HG03103 (cell line): ENCODE results near the gene DGKI.
"Not testable (repeated sequence)": the region's sequence is repeated elsewhere in the genome, so short reads cannot be mapped to it uniquely, and the experiment has no call there.

Experiments used
- ATAC-seq: cut with Tn5 transposase; IDR thresholded peaks from one replicate; pipeline ENCODE4 v1.9.1; 2021; ENCODE audit warnings: low read depth; ENCODE audit not compliant: unreplicated experiment

Gene DGKI

DNA sequence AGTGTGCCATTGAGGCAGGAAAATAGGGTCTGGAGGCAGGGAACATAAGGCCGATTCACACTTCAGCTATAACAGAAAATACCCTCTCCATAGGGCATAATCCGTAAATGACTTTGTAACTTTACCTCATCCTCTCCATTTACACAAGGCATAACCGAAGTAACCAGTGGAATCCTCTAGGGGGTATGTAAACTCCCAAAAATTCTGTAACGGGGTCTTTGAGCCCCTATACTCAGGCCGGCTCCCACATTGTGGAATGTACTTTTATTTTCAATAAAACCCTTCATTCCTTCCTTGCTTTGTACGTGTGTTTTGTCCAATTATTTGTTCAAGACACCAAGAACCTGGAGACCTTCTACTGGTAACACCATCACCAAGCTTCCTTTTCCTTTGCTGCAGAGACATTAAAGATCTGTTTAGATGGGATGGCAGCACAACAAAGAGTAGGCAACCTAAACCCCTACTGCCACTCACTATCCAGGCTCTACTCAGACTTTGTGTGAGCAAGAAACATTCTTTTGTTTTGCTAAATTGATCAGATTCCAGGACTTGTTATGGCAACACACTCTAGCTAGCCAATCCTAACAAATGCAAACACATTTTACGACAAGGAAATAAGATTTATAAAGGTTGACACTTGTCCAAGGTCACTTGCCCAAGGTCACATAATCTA, 99.3 kb downstream of the DGKI start:
- no peak for ATAC-seq

DNA sequence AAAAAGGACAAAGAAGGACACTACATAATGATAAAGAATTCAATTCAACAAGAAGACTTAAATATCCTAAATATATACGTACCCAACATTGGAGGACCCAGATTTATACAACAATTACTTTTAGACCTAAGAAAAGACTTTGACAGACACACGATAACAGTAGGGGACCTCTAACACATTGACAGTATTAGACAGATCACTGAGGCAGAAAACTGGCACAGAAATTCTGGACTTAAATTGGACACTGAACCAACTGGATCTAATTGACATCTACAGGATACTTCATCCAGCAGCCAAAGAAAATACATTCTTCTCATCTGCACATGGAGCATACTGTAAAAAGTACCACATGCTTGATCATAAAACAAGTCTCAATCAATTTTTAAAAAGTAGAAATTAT, 103.8 kb downstream of the DGKI start:
- no peak for ATAC-seq

DNA sequence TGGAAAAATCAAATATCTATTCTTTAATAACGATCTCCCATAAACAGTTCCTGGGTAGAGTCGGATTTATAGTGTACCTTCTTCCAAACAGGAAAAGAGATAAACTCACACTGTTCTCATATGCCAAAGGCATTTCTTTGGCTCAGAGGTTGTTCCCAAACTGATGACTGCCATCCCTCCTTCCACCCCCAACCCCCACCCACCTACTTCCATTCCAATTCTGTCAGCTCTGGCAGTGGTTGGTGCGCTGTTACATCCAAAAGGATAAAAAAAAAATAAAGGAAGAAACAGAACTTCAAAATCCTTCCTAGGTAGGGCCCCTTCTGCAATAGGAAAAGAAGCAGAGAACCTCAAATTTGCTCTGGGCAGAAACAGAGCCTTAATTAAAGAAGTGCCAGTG, 104.7 kb downstream of the DGKI start:
- no peak for ATAC-seq

DNA sequence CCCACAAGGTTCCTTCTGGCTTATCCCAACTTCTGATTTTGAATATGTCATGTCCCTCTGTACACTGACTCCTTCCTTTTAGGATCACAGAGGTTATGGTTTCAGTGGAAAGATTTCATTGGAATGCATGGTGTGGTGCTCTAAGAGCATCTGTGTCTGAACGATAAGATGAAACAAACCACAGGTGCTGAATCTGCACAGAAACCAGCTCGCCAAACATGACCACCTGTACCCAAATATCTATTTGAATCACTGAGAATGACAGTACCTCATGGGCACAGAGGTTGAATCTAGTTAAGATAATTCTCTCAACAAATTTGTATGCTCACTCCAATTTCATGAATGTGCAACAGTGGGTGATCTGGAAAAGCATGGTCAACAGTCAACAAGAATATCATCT, 105.3 kb downstream of the DGKI start:
- no peak for ATAC-seq

DNA sequence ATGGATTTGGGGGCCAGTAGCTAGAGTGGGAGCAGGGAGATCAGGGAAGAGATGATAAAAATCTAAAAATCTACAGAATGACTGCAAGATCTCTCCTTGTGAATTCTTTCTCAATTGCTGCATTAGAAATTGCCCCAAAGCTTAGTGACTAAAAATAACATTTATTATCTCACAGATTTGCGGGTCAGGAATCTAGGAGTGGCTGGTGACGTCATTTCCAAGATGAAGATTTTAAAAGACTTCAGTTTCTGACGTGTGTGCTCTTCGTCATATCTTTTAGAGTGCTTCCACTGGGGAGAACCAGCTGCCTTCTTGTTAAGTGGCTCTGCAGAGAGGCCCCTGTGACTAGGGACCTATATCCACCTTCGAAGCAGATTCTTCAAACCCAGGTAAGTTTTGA, 112.6 kb downstream of the DGKI start:
- no peak for ATAC-seq

DNA sequence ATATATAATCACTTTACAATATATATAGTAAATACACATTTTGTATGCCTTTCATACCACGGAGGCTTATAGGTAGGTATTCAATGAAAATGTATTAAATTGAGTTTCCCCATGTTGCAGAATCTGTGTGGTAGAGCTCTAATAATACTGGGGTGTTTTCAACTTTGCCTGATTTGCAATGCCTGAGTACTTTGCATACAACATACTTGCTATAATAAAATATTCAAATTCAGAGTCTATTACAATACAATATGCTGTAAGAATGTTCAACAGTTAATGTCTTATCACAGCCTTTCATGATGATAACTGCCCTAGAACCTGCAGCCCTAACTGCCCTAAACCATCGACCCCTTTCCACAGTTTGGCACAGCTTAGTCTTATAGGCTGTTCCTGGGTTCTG, 114.6 kb downstream of the DGKI start:
- no peak for ATAC-seq

DNA sequence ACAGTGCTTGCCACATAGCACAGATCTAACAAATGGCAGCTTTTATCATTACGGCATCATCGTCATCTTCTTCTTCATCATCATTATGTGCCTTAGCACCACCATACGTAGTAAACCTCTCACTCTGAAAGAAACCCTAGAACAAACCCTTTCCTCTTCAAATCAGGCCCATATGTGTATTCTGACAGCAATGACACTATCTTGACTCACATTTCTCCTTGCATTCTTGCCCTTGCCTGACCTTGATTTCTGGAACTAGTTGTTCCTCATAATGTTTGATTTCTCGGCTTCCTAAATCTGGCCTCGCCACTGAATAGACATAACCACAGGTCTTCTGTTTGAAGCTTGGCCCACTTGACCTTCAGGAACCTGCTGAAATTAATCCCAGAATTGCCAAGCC, 115.3 kb downstream of the DGKI start:
- no peak for ATAC-seq

DNA sequence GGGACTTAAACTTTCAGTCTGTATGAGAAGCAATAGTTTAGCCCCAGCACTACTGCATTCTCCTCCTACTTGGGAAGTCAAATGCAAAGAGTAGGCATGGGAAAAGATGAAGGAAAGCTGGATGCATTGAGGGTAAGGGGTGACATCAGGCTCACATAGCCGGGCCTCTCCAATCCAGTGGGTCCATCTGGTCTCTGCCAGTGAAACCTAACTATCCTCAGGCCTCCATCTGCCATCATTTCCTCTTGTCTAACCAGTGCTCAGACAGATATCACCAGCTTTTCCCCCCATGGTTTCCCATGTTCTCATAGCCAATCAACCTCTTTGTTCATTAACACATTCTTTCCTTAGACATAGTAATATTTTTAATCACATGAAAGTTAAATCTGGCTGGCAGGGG, 118.3 kb downstream of the DGKI start:
- no peak for ATAC-seq

DNA sequence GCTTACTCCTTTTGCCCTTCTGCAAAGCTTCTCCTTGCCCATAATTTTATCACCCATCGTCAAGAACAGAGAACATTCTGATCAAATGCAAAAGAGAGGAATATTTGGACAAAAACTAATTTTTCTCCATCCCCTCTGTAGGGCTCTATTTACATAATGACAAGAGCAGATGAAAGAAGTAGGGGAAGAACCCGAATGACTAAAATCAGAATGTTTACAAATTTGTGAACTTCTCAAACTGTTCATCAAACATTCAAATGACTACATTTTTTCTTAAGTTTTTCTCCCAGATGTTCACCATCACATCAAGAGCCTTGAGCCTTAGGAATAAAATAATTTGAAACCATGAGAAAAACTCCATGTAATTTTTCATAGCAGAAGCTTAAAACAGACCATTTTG, 119.4 kb downstream of the DGKI start:
- ATAC-seq, result no peak

DNA sequence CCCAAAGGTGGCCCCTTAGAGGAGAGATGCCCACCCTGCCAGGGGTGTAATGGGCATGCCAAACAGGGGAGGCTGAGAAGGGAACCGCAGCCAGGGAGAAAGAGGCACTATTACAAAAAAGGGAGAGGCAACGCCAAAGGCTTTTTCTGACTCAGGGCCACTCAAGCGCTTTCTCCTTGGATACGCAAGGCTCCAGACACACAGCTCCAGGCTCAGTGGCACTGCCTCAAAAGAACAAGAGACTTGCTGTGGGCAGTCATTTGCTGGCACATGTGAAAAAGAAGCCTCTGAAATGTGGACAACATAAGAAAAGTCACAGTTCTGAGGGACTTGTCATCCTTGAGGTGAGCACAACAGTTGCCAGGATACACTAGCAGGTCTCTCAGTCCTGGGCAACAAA, 128.4 kb downstream of the DGKI start:
- ATAC-seq, result no peak

DNA sequence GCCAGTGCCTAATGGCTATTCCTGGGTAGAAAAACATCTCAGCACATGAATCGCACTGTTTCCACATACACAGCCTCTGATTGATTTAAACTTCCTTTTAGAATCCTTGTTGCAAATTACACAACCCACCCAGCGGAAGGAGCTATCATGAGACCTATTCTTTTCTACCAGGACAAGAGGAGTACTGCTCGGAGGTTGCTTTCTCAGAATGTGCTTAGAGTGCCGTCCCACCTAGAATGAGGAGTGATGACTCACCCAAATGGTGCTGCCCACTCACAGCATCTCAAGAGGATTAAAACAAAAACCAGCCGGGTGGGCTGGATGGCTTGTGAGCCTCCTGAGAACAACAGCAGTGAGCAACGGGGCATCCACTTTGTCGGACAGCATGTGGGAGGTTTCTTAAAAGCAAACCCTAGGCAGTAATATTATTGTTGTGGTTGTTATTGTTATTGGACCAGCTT, 128.9 kb downstream of the DGKI start:
- no peak for ATAC-seq

DNA sequence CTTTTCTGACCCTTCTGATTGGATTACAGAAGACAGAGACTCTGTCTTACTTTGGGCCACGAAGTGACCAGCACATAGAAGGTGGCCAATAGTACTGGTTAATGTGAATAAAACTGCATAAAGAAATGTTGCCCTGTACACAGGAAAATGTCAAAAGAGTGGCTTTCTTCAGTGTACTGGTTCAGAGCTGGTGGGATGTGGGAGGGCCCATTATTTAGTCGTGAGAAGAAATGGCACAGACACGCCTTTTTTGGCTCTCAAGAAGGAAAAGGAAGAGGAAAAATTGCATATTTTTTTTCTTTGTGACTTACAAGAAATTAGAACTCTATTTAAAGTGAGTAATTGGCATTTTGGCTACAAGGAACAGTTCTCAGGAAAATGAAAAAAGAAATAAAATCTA, 129.7 kb downstream of the DGKI start:
- no peak for ATAC-seq

DNA sequence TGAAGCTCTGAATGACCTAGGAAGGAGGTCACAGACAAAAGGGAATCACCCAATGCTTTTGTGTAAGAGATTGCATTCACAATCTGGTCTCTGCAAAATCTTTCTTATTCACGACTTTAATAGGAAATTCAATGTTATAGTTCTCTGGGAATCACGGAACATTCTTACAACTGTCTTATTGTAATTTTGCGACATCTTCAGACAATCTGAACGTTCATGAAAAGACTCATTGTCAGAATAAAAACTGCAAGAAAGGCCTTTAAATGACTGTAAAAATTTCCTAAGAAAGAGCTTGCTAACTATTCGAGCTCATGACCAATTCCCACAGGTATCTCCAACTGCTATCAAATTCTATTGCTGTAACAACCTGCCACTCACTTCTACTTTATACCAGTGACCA, 130.7 kb downstream of the DGKI start:
- no peak for ATAC-seq

DNA sequence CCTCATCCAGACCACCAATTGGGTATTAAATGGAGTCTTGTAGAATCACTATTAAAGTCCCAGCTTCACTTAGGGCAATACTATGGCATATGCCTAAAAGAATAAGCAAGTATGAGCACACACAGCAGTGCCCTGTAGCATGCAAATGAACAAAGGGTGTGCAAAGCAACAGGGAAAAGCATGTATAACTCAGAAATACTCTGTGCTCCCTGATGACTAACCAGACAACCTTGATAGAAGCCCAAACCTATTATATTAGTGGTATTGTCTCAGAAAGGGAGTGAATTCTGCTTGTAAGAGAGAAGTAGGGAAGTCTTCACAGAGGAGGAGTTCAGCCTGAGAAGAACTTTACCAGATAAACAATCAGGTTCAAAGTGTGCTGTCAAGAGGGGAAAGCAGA, 131.2 kb downstream of the DGKI start:
- no peak for ATAC-seq

DNA sequence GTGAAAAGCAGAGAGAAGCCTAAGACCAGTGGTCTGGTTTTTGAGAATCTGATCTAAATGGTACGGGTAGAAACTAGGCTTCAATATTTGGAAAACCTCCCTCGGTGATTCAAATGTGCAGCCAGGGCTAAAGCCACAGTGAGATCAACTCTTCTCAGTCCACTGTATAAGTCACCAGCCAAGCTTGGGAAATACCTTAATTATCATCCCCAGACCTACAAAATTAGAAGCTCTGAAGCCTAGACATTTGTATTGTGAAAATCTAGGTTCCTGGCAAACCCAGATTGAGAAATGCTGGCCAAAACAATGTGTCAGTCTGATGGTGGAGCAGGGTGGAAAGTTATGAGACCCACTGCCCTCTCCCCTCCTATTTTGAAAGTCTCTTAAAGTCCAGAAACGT, 131.7 kb downstream of the DGKI start:
- no peak for ATAC-seq

DNA sequence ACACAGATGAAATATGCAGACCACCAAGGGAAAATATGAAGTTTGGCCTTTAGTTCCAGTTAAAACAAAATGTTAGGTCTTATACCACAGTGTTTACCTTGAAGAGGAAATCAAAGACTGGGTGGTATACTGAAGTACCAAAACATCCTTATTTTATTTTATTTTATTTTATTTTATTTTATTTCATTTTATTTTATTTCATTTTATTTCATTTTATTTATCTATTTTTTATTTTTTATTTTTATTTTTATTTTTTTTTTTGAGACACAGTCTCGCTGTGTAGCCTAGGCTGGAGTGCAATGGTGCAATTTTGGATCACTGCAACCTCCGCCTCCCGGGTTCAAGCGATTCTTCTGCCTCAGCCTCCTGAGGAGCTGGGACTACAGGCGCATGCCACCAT, 140.4 kb downstream of the DGKI start:
- not testable (repeated sequence) for ATAC-seq

DNA sequence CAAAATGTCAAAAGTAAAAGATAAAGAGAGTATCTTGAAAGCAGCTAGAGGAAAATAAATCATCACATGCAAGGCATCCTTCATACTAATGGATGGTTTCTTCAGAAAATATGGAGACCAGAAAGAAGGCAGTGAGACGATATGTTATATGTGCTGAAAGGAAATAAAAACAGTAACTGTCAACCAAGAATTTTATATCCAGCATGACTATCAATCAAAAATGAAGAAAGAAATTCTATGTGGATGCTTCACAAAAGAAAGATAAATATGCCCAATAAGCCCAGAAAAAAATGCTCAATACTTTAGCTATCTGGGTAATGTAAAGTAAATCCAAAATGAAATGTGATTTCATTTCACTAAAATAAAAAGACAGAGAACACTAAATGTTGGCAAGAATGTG, 142.1 kb downstream of the DGKI start:
- no peak for ATAC-seq

DNA sequence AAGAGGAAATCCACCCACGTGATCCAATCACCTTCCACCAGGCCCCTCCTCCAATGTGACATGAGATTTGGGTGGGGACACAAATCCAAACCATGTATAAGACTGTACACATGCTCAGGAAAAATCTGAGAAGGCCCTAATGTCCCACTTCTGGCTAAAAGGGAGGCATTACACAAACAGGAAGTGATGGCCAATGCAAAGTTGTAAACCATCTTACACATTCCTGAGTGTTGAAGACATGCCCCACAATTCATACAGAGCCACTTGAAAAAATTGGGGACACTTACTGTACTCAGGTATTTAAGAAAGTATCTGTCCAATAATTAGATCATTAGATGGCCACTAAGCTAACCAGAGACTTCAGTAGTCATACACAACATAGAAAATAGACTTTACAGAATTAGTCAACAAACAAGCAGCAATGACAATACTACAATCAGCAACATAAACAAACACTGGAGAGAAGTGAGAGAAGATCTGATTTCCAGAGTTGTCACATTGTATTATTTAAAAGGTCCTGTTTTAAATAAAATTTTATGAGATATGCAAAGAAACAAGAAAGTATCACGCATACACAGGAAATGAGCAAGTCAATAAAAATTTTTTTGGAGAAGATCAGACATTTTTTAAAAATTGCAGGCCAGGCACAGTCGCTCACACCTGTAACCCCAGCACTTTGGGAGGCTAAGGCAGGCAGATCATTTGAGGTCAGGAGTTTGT, 143.3 kb downstream of the DGKI start:
- ATAC-seq, result no peak

DNA sequence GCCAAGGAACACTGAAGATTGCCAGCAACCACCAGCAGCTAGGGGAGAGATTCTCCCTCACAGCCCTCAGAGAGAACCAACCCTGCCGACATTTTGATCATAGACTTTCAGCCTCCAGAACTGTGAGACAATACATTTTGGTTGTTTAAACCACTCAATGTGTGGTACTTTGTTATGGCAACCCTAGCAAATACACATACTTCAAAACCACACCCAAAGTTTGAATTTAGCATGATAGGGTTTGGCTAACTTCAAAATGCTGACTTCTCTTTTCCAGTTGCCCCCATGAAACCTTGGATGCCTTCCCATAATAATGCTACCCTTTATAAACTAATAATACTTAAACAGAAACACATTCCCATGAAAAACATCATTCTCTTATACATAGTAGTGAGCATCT, 149.8 kb downstream of the DGKI start:
- ATAC-seq, result no peak

DNA sequence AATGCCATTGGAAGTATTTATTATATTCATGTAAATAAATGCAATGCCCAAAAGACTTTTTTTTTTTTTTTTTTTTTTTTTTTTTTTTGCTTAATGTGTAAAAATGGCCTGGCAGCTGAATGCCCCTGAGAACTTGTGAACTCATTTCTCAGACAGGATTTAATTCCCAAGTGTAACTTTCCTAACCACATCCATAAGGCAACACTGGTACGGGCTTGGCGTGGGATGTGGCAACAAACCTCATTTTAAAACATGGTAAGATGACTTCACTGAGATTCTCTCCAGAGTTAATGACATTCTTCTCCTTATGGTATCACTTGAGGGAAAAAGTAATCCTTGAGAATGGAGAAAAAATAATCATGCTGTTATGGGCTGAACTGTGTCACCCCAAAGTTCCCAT, 150.4 kb downstream of the DGKI start:
- no peak for ATAC-seq

DNA sequence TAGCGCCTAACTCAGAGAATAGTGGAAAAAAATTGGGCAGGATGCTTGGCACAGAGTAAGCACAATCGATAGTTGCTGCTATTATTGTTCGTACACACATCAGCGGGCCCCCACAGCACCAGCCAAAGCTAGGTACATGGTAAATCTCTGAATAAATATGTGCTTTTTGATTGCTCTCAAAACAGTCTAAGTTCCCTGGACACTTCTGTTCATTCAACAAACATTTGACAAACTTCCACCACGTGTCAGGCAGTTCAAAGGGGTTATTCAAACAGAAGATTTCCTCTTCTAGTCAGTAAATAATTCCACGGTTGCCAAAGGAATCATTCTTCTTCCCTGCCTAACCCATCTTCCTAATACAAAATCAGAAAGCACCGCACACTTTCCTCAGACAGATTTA, 150.8 kb downstream of the DGKI start:
- ATAC-seq, result no peak

DNA sequence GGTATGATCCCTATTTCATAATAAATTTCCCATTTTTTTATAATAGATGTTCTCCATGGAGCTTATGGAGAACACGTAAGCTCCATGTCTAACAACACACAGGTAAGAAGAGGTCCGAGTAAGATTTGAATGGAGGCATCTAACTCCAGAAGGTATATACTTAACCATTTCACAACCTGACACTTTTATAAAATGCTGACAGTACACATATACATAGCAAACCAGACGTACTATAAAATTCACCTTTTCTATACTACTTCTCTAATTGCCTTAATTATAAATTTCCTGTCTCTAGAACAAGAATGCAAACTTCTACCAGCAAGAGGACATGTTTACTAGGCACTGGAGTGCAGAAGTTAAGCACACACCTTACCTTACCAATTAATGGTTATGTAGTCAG, 151.3 kb downstream of the DGKI start:
- ATAC-seq, result no peak
